Activated naive CD8-positive, alpha-beta T cell treated with anti-CD3 and anti-CD28 coated beads, Interleukin-2, amount 10 ng/mL, durations not matched to agents 7 days and 5 days (primary cell): Measurements from ENCODE around the gene OR51S1. TPM values are rescaled to one million over a fixed set of nuclear protein-coding genes. Genes with fewer than 3 reads are reported as not detected.
"Not testable (repeated sequence)": the region's sequence is repeated elsewhere in the genome, so short reads cannot be mapped to it uniquely, and the experiment has no call there.

ENCODE experiments used
- ATAC-seq: fragments of 150-1000 bp; cut with Tn5 transposase; one replicate; pipeline ENCODE4 v1.10.0; 2021; ENCODE audit warnings: low read depth, moderate library complexity
- POLR2A ChIA-PET: fragments of 350-600 bp; sonication (Branson Sonifier 250); formaldehyde crosslinking; loops from one replicate; lab custom pipeline; 2021; ENCODE audit warnings: antibody characterized with exemption; lab: Charles Lee
- DNase-seq: peaks from one replicate; pipeline ENCODE4 v3.0.0; 2021
- H3K27ac Mint-ChIP-seq: one replicate; pipeline ENCODE4 v1.8.0; 2022; ENCODE audit warnings: mild to moderate bottlenecking, mixed read lengths
- H3K27me3 Mint-ChIP-seq: one replicate; pipeline ENCODE4 v1.8.0; 2022; ENCODE audit warnings: mild to moderate bottlenecking, moderate library complexity, mixed read lengths
- H3K36me3 Mint-ChIP-seq: one replicate; pipeline ENCODE4 v1.8.0; 2021; ENCODE audit warnings: mild to moderate bottlenecking, mixed read lengths
- H3K4me1 Mint-ChIP-seq: one replicate; pipeline ENCODE4 v1.8.0; 2021; ENCODE audit warnings: mixed read lengths
- H3K4me3 Mint-ChIP-seq: one replicate; pipeline ENCODE4 v1.8.0; 2022; ENCODE audit warnings: mild to moderate bottlenecking, moderate library complexity, mixed read lengths
- H3K9me3 Mint-ChIP-seq: one replicate; pipeline ENCODE4 v1.8.0; 2021; ENCODE audit warnings: mixed read lengths
- total RNA-seq, 2 experiments: library from RNA; stranded (reverse); gene quantifications; one replicate each; pipeline ENCODE4 v1.2.3, GENCODE V29; 2021

OR51S1 gene
- total RNA-seq, 2 experiments from 2014 or later: not detected

DNA sequence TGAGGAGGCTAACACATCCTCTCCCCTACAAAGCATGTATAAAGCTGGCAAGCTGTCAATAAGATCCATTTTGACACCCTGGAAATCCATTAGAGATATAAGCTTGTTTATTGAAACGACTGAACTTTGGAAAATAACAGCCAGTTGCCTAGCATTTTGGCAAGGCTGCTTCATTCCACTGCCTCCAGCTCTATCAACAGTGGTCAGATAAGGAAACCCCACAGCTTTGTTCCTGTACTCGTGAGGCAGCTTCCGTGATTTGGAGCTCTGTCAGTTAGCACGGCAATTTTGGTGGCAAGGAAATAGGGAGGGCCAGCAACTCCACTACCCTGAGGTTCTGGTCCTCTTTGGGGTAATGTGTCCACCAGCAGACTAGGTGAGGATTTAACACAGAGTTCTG is 2.0 kb upstream of the OR51S1 start:
- no peak for ATAC-seq
- no peak for DNase-seq
- H3K4me1 Mint-ChIP-seq: no peaks in the 10 kb centered on the region

DNA sequence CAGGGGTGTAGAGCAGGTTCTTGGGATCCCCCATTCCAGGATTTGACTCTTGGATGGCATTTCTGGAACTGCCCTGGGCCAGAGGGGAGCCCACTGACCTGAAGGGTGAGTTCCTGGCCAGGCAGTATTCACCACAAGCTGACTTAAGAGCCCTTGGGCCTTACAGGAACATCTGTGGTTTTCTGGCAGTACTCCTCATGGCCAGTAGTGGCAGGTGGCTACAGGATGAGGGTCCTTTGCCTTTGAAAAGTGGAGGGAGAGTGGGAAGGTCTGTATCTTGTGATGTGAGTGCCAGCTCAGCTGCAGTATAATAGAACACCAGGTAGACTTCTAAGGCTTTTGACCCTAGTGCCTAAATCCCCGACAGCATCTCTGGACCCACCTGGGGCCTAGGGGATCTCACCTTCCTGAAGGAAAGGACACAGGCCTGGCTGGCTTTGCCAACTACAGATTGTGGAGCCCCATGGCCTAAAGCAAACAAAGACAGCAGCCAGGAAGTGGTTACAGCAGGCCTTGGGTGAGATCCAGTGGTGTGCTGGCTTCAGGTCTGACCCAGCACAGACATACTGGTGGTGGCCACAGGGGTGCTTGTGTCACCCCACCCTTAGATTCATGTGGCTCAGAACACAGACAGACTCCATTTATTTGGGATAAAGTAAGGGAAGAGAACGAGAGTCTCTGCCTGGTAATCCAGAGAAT is 9.0 kb downstream of the OR51S1 start:
- Mint-ChIP-seq H3K36me3 (no peaks in the 10 kb centered on the region), H3K27ac (no peak overlapping the region), H3K9me3 (no peaks in the 10 kb centered on the region), H3K4me3 (no peak overlapping the region), H3K27me3 (no peaks in the 10 kb centered on the region), H3K4me1 (no peaks in the 10 kb centered on the region)
- POLR2A ChIA-PET: no interaction called here
- ATAC-seq (no peak), DNase-seq (no peak)

More for the DNA sequence above, 2.0 kb upstream of the OR51S1 start:
- H3K4me3 Mint-ChIP-seq: no peak overlapping the region
- peaks cover 7% of the 10 kb centered on the region for H3K27me3 Mint-ChIP-seq
- H3K36me3 Mint-ChIP-seq: no peaks in the 10 kb centered on the region
- H3K27ac Mint-ChIP-seq: no peak overlapping the region
- POLR2A ChIA-PET: no interaction called here
- H3K9me3 Mint-ChIP-seq: no peaks in the 10 kb centered on the region

DNA sequence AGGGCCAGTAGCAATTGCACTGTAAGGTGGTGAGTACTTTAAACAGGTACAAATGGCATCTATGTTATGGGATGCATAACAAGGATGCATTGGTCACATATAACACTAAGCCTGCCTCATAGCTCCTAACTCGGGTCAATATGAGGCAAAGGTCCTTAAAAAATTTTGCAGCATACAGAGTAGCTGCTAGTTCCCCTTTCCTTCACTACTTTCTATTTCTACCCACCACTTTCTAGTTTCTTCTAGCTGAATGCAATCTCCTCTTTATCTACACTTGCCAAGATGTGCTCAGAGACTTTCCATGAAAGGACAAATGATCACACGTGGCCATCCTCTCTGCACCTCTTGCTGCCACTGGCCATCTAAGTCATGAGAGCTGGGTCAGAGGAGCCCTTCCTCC is 18.1 kb downstream of the OR51S1 start:
- DNase-seq (no peak), ATAC-seq (no peak)
- Mint-ChIP-seq H3K27me3 (no peaks in the 10 kb centered on the region), H3K36me3 (no peaks in the 10 kb centered on the region), H3K9me3 (no peaks in the 10 kb centered on the region), H3K4me1 (no peaks in the 10 kb centered on the region), H3K27ac (no peak overlapping the region), H3K4me3 (no peak overlapping the region)
- POLR2A ChIA-PET: no interaction called here

DNA sequence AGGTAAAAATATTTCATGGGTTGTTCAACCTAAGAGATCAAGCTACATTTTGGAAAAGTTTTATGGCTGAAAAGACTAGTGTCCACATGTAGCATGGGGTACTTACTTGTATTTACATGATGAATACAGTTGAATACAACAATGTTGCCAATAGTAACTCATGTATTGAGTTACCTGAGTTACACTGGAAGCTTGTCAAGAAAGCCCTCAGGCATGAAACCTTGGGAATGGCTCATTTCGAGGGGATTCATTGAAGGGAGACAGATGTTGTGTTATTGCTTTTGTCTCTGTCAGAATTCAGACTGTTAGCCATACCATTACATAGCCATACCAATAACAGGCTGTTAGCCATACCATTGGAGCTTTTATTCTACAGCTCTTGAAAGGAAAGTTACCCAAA is 18.7 kb downstream of the OR51S1 start:
- no peaks in the 10 kb centered on the region for H3K36me3 Mint-ChIP-seq
- no peaks in the 10 kb centered on the region for H3K4me1 Mint-ChIP-seq
- ATAC-seq (no peak), DNase-seq (no peak)
- POLR2A ChIA-PET: no interaction called here
- no peak overlapping the region for H3K4me3 Mint-ChIP-seq
- no peak overlapping the region for H3K27ac Mint-ChIP-seq
- H3K9me3 Mint-ChIP-seq: no peaks in the 10 kb centered on the region
- no peaks in the 10 kb centered on the region for H3K27me3 Mint-ChIP-seq

DNA sequence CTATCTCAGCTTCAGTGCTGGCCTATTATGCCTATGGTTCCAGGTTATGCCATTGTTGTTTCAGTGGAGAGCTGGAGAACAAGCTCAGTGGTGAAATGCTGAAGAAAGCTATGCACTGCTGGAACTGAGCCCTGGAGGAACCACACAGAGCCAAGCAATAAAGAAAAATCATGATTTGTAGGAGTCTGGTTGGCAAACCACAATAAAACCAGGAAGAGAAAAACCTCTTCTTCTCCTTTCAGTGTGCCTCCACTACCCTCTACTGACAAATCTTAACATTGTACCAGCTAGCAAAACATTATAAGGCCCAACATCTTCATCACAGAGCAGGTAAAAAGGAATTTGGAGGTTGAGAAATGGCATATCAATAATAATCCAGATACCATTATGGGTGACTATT is 22.6 kb downstream of the OR51S1 start:
- H3K4me3 Mint-ChIP-seq: no peak overlapping the region
- no peak for DNase-seq
- H3K27me3 Mint-ChIP-seq: no peaks in the 10 kb centered on the region
- no peaks in the 10 kb centered on the region for H3K4me1 Mint-ChIP-seq
- H3K27ac Mint-ChIP-seq: no peak overlapping the region
- no peaks in the 10 kb centered on the region for H3K36me3 Mint-ChIP-seq
- POLR2A ChIA-PET: no interaction called here
- H3K9me3 Mint-ChIP-seq: no peaks in the 10 kb centered on the region
- ATAC-seq: no peak

DNA sequence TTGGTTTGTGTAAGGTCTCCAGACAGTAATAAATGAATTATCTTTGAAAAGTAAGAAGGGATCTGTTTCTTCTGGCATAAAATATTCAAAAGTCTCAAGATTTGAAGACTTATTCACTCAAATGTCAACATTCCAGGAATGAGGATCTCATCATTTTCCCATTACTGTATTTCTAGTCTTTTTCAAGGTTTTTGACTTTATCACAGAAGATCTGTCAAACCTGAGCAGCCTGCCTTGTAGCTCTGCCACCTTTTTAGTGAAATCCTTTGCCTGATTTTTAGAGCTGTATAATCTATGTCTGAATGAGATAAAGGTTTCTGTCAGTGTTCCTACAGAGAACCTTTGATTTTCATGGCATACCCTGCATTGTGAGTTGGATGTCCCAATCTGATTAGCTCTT is 23.9 kb downstream of the OR51S1 start:
- DNase-seq (no peak), ATAC-seq (no peak)
- no peak overlapping the region for H3K4me3 Mint-ChIP-seq
- no peaks in the 10 kb centered on the region for H3K9me3 Mint-ChIP-seq
- no peaks in the 10 kb centered on the region for H3K4me1 Mint-ChIP-seq
- no peaks in the 10 kb centered on the region for H3K36me3 Mint-ChIP-seq
- H3K27me3 Mint-ChIP-seq: no peaks in the 10 kb centered on the region
- POLR2A ChIA-PET: no interaction called here
- H3K27ac Mint-ChIP-seq: no peak overlapping the region

DNA sequence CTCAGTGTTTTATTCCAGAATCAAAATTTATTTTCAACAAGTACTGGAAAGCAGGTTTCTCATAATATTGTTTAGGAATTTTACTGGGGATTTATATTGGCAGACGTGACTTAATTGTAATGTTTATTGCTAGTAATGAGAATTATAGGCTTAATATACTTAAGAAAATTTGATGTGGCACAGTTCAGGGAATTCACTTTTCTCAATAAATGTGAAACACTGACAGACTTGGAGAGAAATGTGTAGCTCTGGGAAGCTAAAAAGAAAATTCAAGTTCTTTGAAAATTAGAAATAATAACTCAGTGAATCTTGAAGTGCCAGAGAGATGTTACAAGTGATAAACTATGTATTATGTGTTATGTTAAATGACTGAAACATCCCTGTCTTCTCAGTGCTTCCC is 28.0 kb downstream of the OR51S1 start, which contains the start of gene OR51F2:
Gene OR51F2 (plus strand): TSS at position 301 of the 400 bp plus-strand sequence. CDS start 101 bp downstream, outside the sequence.
- Mint-ChIP-seq H3K9me3 (no peaks in the 10 kb centered on the region), H3K4me1 (no peaks in the 10 kb centered on the region), H3K27me3 (no peaks in the 10 kb centered on the region), H3K27ac (no peak within 1 kb of the TSS), H3K4me3 (no peak within 1 kb of the TSS), H3K36me3 (no peaks in the 10 kb centered on the region)
- ATAC-seq (no peak), DNase-seq (no peak)
- POLR2A ChIA-PET: no interaction called here

DNA sequence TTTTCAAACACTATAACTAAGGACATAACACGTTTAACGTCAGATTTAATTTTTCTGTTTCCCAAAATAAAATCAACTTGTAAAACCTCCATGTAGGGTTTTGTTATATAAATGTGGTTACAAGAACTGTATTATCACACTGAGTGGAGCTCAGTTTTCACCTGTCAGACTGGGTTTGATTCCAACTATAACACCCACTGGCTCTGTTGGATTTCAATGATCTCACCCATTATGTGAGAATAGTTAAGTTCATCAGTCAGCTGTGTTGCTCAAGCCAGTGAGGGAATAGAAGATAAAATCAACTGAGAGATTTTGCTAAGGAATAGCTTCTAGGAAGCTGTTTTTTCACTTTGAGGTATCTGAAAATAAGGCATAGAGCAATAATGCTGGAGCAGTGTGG is 39.8 kb downstream of the OR51S1 start:
- no peak for ATAC-seq

DNA sequence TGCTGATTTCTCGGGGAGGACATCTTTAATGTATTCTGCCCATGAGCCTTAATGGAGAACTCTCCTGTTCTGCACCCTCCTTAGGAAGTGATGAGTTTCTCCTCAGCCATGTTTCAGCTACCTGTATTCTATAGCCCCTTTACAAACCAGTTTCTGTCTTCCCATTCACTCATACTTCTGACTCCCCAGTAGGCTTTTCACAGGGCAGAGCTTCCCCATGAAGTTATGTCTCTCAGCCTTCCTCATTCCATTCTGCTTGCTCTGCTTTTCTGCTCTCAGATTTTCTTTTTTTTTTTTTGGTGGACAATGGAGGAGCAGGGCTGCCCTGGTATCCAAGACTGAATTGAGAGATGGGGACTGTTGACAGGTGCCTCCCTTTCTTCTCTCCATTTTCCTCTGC is 40.5 kb downstream of the OR51S1 start:
- DNase-seq: no peak
- no peak for ATAC-seq
- Mint-ChIP-seq H3K4me1 (no peaks in the 10 kb centered on the region), H3K4me3 (no peak overlapping the region), H3K27me3 (no peaks in the 10 kb centered on the region), H3K36me3 (no peaks in the 10 kb centered on the region), H3K9me3 (no peaks in the 10 kb centered on the region), H3K27ac (no peak overlapping the region)
- POLR2A ChIA-PET: no interaction called here

More for the DNA sequence above, 39.8 kb downstream of the OR51S1 start:
- DNase-seq: no peak
- H3K4me1 Mint-ChIP-seq: no peaks in the 10 kb centered on the region
- H3K36me3 Mint-ChIP-seq: no peaks in the 10 kb centered on the region
- POLR2A ChIA-PET: no interaction called here
- no peak overlapping the region for H3K4me3 Mint-ChIP-seq
- no peaks in the 10 kb centered on the region for H3K27me3 Mint-ChIP-seq
- no peak overlapping the region for H3K27ac Mint-ChIP-seq
- no peaks in the 10 kb centered on the region for H3K9me3 Mint-ChIP-seq

DNA sequence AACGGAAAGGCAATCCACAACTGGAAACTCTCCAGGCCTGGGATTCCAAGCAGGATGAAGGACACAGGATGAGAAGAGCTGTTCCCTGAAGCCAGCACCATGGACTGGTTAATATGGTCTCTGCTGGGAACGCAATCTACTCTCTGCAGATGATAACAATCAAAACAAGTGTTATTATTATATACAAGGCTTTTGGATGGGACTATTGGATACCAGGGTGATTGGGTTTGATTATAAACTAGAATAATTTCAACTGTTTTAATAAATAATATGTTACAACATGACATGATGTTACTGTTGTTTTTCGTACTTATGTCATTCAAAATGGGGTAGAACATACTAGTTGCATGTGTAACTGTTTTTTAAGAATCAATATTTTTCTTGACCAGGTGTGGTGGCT is 44.7 kb downstream of the OR51S1 start, which contains the start of gene OR52R1:
Gene OR52R1 (minus strand): TSS at position 101 of the 400 bp plus-strand sequence. CDS start 0 bp downstream, at position 101.
- H3K27me3 Mint-ChIP-seq: no peaks in the 10 kb centered on the region
- DNase-seq: no peak
- H3K9me3 Mint-ChIP-seq: no peaks in the 10 kb centered on the region
- no peak within 1 kb of the TSS for H3K4me3 Mint-ChIP-seq
- H3K4me1 Mint-ChIP-seq: no peaks in the 10 kb centered on the region
- POLR2A ChIA-PET: no interaction called here
- no peak within 1 kb of the TSS for H3K27ac Mint-ChIP-seq
- no peaks in the 10 kb centered on the region for H3K36me3 Mint-ChIP-seq
- ATAC-seq: no peak

DNA sequence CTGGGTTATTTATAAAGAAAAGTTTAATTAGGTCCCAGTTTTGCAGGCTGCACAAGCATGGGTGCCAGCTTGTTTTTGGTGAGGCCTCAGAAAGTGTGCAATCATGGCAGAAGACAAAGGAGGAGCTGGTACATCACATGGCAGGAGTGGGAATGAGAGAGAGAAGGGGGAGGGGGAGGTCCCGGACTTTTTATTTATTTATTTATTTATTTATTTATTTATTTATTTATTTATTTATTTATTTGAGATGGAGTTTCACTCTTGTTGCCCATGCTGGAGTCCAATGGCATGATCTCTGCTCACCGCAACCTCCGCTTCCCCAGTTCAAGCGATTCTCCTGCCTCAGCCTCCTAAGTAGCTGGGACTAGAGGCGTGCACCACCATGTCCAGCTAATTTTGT is 47.7 kb downstream of the OR51S1 start:
- H3K4me1 Mint-ChIP-seq, H3K27me3 Mint-ChIP-seq, H3K36me3 Mint-ChIP-seq, DNase-seq, H3K27ac Mint-ChIP-seq, H3K4me3 Mint-ChIP-seq, ATAC-seq, POLR2A ChIA-PET, H3K9me3 Mint-ChIP-seq: not testable (repeated sequence)

DNA sequence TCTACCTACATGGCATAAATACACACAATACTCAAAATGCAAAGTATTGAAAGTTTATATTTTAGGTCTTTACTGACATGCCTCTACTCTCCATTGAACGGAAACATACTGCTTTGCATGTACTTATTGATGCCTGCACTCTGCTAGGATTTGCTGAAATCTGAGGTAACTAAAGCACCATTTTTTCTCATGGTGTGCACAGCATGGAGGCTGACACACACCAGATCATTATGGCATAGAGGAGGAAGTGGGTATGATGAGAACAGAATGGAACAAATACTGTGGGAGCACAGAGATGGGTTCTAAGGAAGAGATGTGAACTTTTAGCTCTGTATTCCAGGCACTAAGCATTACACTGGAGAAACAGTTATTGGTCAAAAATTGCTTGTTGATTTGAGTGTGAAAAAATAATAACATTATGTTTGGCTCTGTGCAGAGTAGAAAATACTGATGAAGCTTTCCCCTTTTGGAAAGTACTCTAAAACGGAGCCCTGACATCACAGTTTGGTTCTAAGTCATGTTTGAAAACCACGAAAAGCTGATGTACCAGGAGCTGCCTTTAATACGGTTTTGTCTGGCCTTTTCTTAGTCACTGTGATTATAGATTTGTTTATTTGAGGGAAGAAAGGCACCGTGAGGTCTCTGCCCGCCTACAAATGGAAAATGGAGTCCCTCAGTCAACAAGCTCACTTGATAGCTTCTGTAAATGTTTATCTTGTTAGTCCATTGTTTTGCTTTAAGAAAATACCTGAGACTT is 50.4 kb downstream of the OR51S1 start:
- Mint-ChIP-seq H3K27ac (no peak overlapping the region), H3K36me3 (no peaks in the 10 kb centered on the region), H3K27me3 (no peaks in the 10 kb centered on the region), H3K4me3 (no peak overlapping the region), H3K9me3 (no peaks in the 10 kb centered on the region), H3K4me1 (no peaks in the 10 kb centered on the region)
- ATAC-seq (no peak), DNase-seq (no peak)
- POLR2A ChIA-PET: no interaction called here
